Body of pancreas (tissue), 4 donors: Measurements from ENCODE around the gene OR2Z1. TPM values are rescaled to one million over a fixed set of nuclear protein-coding genes. Genes with fewer than 3 reads are reported as not detected.

ENCODE experiments used
- ATAC-seq: fragments of 150-250 bp; one replicate; pipeline ENCODE4 v1.9.1; 2016
- DNase-seq, 4 donors: peaks; one replicate each; pipeline ENCODE4 v3.0.0-alpha.2; 2019
- H3K27ac ChIP-seq, 4 donors: fragments of 200-600 bp; sonication (generic); 1 replicate in 3 of 4; 2 replicates in 1 of 4; pipeline versions ENCODE4 v1.5.1 to v1.6.1; 2016 to 2019; ENCODE audit warnings: mild to moderate bottlenecking in 1 of 4, mixed read lengths in 1 of 4, moderate library complexity in 1 of 4
- H3K27me3 ChIP-seq, 2 donors: fragments of 200-600 bp; sonication (generic); one replicate each; pipeline ENCODE4 v1.6.0; 2016; ENCODE audit warnings: mild to moderate bottlenecking in 1 of 2
- H3K36me3 ChIP-seq, 2 donors: fragments of 200-600 bp; sonication (generic); replicated peaks in 1 of 2; 2 replicates each; pipeline ENCODE4 v1.5.1; 2016; ENCODE audit warnings: low read depth in 2 of 2; ENCODE audit not compliant: insufficient read depth in 1 of 2
- H3K4me1 ChIP-seq: fragments of 200-600 bp; sonication (generic); one replicate; pipeline ENCODE4 v1.6.0; 2016
- H3K4me3 ChIP-seq, 2 donors: fragments of 200-600 bp; sonication (generic); 1 replicate in 1 of 2; 2 replicates in 1 of 2; pipeline ENCODE4 v1.5.1; 2016 to 2019
- H3K9me3 ChIP-seq, 3 donors: fragments of 200-600 bp; sonication (generic); 1 replicate in 2 of 3; 2 replicates in 1 of 3; pipeline ENCODE4 v1.5.1; 2016
- CTCF ChIP-seq, 7 experiments: fragments of 450-650 bp in 4 of 7; fragments of 200-600 bp in 3 of 7; sonication (generic) in 3 of 7; IDR thresholded peaks; one replicate each; pipeline ENCODE4 v1.5.1; 2016 to 2019; ENCODE audit warnings: antibody characterized with exemption in 7 of 7
- POLR2A ChIP-seq, 3 donors: fragments of 450-650 bp; IDR thresholded peaks; one replicate each; pipeline ENCODE4 v1.6.1; 2016; ENCODE audit warnings: antibody characterized with exemption in 3 of 3, mild to moderate bottlenecking in 2 of 3
- WGBS, 2 donors: methylation state at CpG; one replicate each; pipeline ENCODE4 v1.1.5; 2017; 5-methylcytosine and 5-hydroxymethylcytosine counted together
- intact Hi-C: fragments of 100-400 bp; cut with DNase I; formaldehyde crosslinking; loops from one replicate; pipeline ENCODE4 v1.15.1; 2023
- total RNA-seq, 2 donors: library from RNA; depleted of rRNA; stranded (reverse); fragments of >200 nt; gene quantifications; one replicate each; pipeline ENCODE4 v1.1.0, GENCODE V29; 2016

The OR2Z1 gene
- total RNA-seq, 2 donors from 2014 or later, result not detected

GRCh38 chr19:8680676-8681344 lies 40.6 kb upstream of the OR2Z1 start:
- no peaks in the 10 kb centered on the region for H3K4me1 ChIP-seq
- TF ChIP-seq POLR2A (IDR thresholded peaks at IDR 0.05) (no peak), CTCF (IDR thresholded peaks at IDR 0.05) (no peak)
- WGBS, 2 donors, result 56 to 63% methylated on average over 5 of the region's 5 CpGs
- ATAC-seq (no peak), DNase-seq (no peak)
- H3K4me3 ChIP-seq, result no peak overlapping the region
- no peaks in the 10 kb centered on the region for H3K27me3 ChIP-seq
- peaks cover 0 to 9% (median 0%) of the 10 kb centered on the region in 3 donors for H3K9me3 ChIP-seq
- intact Hi-C loops, result no loop called here
- H3K36me3 ChIP-seq, result no peaks in the 10 kb centered on the region
- H3K27ac ChIP-seq, result no peak overlapping the region

GRCh38 chr19:8681345-8682029 lies 39.9 kb upstream of the OR2Z1 start:
- DNase-seq (no peak), ATAC-seq (no peak)
- Histone ChIP-seq H3K4me3 (no peak overlapping the region), H3K27ac (no peak overlapping the region), H3K4me1 (no peaks in the 10 kb centered on the region), H3K36me3 (no peaks in the 10 kb centered on the region), H3K27me3 (no peaks in the 10 kb centered on the region), H3K9me3 (peaks cover 0 to 9% (median 0%) of the 10 kb centered on the region in 3 donors)
- no peak for TF ChIP-seq POLR2A (IDR thresholded peaks at IDR 0.05)
- TF ChIP-seq CTCF (IDR thresholded peaks at IDR 0.05), result no peak
- intact Hi-C loops, result no loop called here
- 60 to 77% methylated on average over 2 of the region's 2 CpGs for WGBS, 2 donors

DNA sequence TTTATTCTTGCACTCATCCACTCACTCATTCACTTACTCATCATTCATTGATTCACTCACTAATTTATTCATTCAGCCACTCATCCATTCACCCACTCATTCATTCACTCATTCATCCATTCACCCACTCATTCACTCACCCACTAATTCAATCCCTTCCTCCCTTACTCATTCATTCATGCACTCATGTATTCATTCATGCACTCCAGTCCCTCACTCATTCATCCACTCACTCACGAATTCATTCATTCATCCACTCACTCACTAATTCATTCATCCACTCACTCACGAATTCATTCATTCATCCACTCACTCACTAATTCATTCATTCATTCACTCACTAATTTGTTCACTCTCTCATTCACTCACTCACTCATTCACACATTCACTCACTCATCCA lies 39.0 kb upstream of the OR2Z1 start:
- Histone ChIP-seq H3K9me3 (peaks cover 0 to 9% (median 0%) of the 10 kb centered on the region in 3 donors), H3K4me3 (no peak overlapping the region), H3K4me1 (no peaks in the 10 kb centered on the region), H3K27me3 (no peaks in the 10 kb centered on the region), H3K27ac (no peak overlapping the region), H3K36me3 (no peaks in the 10 kb centered on the region)
- intact Hi-C loops, result no loop called here
- ATAC-seq, result no peak
- DNase-seq, result no peak
- TF ChIP-seq POLR2A (IDR thresholded peaks at IDR 0.05), result no peak
- TF ChIP-seq CTCF (IDR thresholded peaks at IDR 0.05), result no peak
- 22 to 24% methylated on average over 2 of the region's 2 CpGs for WGBS, 2 donors

GRCh38 chr19:8682931-8683330 lies 38.5 kb upstream of the OR2Z1 start:
- TF ChIP-seq CTCF (IDR thresholded peaks at IDR 0.05) (no peak), POLR2A (IDR thresholded peaks at IDR 0.05) (no peak)
- Histone ChIP-seq H3K4me1 (no peaks in the 10 kb centered on the region), H3K27me3 (no peaks in the 10 kb centered on the region), H3K9me3 (peaks cover 0 to 9% (median 0%) of the 10 kb centered on the region in 3 donors), H3K4me3 (no peak overlapping the region), H3K27ac (no peak overlapping the region), H3K36me3 (no peaks in the 10 kb centered on the region)
- 43 to 50% methylated on average over 1 of the region's 1 CpG for WGBS, 2 donors
- intact Hi-C loops, result no loop called here
- ATAC-seq, result no peak
- DNase-seq, result no peak
